GM21529 (cell line): ENCODE measurements around the gene TEKT5.

Source experiments
- ATAC-seq: cut with Tn5 transposase; IDR thresholded peaks from one replicate; pipeline ENCODE4 v1.9.1; 2021; ENCODE audit not compliant: unreplicated experiment

TEKT5 gene

DNA sequence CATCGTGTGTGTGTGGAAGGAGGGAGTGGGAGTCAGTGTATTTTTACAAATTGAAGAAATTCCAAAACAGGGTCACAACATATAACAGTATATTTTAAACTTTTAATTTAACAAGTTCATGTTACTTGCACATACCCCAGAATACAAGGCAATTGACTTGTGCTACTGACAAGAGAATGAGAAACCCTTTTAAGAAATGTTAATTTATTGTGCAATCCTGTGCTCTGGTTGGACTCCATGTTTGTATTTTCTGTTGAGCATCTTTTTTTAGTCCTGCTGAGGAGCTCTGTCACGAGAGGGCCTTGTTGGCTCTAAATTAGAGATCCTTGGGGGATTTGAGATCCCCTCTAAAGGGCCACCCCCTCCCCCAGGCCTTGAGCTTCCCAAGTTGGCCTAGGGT, 113.2 kb downstream of the TEKT5 start:
- no peak for ATAC-seq

DNA sequence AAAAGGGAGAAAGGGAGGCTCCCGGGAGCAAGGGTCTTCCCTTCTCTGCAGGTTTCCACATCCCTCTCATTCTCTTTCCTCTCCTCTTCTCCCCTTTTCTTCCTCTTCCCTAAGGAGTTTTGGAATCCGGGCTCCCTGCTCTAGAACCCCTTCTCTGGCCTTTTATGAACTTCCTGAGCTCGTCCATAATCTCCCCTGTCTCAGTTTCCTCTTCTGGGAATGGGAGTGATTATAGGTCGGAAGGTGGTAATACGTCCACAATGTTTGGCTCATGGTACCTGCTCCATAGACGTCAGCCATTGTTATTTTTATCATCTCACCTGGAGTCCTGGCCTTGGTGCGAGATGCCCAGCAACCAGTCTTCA, 113.9 kb downstream of the TEKT5 start:
- no peak for ATAC-seq

GRCh38 chr16:10579965-10580882, 114.5 kb downstream of the TEKT5 start, which contains the start of gene EMP2:
EMP2 (minus strand) TSS chr16:10580598; CDS start chr16:10547617, 32,981 bp downstream.
- no peak for ATAC-seq

GRCh38 chr16:10579575-10579964, 115.2 kb downstream of the TEKT5 start:
- no peak for ATAC-seq

DNA sequence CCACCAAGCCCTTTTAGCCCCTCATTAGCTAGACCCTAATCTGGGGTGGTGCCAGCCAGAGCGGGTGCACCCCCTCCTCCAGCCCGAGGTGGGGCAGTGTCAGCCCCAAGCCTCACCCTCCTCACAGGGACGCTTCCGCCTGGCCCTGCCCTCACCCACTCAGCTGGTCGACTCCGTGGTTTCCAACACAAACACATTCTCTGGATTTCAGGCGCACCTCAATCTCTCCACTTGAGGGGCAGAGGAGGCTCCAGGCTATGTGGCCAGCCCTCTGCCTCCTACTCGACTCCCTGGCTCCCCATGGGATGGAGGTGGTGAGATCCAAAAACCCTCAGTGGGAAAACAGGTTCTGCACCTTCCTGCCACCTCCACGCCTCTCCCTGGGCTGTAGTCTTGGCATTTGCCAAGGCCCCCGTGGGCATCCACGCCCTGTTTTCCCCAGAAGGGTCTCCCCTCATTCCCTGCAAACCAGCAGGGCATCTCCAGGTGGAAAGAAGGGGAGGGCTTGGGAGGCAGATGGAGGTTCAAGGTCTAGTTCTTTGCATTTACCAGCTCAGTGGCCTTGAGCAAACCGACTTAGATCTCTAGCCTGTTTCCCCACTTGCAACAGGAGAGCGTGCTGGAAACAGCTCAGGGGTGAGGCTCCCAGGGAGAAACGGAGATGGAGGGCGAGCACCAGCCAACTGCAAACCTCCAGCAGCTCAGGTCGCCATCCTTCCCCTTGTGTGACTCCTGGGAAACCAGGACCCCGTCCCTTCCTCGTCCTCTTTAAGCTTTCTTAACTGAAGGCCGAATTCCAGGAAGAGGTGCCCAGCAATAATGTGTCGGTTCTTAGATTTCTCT, 116.0 kb downstream of the TEKT5 start:
- ATAC-seq, result no peak
